VCaP (cell line): ENCODE results near the gene SND1.
A peak's percentile ranks its signal among the peaks of the same experiment; 100 is the strongest.

Source experiments
- H3K27ac ChIP-seq: fragments of 450-650 bp; 2 replicates; pipeline ENCODE4 v1.5.1; 2017
- TF ChIP-seq, protein P1 (sequence below): fragments of 450-650 bp; conservative IDR thresholded peaks from 2 replicates; pipeline ENCODE4 v1.5.1; 2017; ENCODE audit warnings: mild to moderate bottlenecking, moderate library complexity

Gene SND1

GRCh38 chr7:127653396-127653795 is 1.4 kb downstream of the SND1 start:
- TF ChIP-seq, protein P1, sequence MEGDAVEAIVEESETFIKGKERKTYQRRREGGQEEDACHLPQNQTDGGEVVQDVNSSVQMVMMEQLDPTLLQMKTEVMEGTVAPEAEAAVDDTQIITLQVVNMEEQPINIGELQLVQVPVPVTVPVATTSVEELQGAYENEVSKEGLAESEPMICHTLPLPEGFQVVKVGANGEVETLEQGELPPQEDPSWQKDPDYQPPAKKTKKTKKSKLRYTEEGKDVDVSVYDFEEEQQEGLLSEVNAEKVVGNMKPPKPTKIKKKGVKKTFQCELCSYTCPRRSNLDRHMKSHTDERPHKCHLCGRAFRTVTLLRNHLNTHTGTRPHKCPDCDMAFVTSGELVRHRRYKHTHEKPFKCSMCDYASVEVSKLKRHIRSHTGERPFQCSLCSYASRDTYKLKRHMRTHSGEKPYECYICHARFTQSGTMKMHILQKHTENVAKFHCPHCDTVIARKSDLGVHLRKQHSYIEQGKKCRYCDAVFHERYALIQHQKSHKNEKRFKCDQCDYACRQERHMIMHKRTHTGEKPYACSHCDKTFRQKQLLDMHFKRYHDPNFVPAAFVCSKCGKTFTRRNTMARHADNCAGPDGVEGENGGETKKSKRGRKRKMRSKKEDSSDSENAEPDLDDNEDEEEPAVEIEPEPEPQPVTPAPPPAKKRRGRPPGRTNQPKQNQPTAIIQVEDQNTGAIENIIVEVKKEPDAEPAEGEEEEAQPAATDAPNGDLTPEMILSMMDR = no peak
- no peak overlapping the region for H3K27ac ChIP-seq

DNA sequence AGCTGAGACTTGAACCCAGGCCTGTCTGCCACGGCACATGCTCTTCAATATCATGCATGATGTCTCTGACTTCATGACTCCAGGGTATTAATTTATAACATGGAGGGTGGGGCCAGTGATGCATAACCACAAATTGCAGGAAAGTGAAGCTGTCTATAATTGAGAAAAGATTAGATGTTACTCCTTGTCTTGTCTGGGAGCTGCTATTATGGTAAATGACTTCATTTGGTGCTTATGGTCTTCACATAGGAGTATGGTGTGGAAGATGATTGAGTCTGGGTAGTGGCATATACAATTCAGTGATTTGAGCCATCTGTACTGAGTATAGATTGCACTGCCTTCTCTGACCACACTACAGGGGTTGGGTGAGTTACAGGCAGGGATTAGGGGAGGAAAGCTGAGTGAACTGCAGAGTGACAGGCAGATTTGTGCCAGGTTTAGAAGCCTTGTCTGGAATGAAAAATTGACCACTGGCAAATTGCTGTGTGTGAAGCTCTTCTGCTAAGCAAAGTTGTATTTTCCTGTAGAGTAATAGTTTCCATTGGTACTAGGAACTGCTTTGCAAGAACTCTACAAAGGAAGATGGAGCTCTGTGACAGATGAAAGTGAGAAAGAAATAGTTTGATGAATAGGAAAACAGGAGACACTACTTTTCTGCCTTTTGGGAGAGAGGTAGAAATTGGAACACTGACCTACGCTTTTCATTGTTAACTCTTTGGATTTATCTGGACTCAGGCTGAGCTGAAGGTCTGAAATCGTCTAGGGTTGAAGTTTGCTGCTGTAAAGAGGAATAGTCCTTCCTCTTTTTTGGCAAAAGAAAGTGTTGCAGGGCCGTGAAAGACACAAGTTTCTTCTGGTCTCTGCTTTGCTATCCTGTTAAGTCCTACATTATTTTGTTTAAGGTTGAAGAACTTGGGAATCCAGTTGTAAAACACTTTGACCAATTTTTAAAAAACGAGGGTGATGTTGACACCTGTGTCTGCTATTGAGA is 2.7 kb downstream of the SND1 start:
- H3K27ac ChIP-seq = no peak overlapping the region
- TF ChIP-seq, protein P1 = no peak

DNA sequence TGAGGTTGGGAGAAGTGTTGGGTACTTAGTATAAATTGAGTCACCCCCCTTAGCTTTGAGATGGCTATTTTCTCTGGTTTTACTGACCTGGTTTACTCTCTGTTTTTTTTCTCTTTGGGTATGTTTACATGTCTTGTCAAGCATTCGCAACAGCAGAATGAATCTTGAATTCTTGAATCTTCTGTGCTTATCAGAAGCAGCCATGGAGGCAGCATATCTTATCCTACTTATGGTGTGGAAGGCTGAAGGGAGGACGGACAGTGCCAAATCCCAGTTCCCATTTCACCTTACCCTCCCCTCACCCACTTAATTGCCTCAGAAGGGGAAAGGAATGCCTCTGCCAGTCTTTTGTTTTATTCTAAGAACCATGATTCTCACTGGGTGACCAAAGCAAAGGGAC is 3.7 kb downstream of the SND1 start:
- TF ChIP-seq, protein P1 = no peak
- H3K27ac ChIP-seq = no peak overlapping the region

DNA sequence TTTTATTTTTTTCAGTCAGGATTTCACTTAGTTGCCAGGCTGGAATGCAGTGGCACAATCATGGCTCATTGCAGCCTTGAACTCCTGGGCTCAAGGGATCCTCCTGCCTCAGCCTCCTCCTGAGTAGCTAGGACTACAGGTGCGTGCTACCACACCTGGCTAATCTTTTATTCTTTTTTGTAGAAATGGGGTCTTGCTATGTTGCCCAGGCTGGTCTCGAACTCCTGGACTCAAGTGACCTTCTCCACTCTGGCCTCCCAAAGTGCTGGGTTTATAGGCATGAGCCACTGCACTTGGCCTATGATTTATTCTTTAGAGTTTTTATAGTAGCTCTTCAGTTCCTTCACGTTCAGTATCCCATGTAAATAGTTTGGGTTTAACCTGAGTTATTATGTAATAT is 5.5 kb downstream of the SND1 start:
- H3K27ac ChIP-seq = no peak overlapping the region
- TF ChIP-seq, protein P1 = no peak

DNA sequence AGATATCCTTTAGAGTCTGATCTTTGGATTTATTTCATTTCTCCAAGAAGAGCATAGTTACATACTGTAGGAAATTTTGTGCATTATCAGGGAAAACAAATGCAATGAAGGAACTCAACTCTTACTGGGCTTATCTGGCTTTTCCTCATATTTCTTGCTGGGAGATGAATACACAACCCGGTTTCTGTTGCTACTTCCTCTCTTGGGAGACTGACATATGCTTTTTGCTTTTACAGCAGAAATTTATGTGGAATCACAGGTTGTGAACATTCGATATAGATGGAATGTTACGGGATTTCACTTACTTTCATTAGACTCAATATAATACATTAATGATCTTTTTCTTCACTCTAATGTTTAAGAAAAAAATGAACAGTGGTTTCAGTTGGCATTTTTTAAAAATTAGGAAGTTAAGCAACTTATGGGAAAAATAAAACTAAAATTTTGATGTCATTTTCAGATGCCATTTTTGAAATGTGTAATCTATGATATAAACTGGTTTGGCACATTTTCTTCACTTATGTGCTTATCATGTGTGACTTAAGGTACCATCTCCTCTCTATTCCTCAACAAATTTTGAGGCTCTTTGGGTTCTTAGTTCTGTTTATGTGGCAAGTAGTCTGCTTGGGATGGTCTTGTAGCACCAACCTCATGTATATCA is 7.1 kb downstream of the SND1 start:
- H3K27ac ChIP-seq = no peak overlapping the region
- TF ChIP-seq, protein P1 = no peak

- peak overlapping the region; percentile 99 for H3K27ac ChIP-seq
- TF ChIP-seq, protein P1 = no peak
These were observed 13.9 kb downstream of the SND1 start for GRCh38 chr7:127665922-127666321.

DNA sequence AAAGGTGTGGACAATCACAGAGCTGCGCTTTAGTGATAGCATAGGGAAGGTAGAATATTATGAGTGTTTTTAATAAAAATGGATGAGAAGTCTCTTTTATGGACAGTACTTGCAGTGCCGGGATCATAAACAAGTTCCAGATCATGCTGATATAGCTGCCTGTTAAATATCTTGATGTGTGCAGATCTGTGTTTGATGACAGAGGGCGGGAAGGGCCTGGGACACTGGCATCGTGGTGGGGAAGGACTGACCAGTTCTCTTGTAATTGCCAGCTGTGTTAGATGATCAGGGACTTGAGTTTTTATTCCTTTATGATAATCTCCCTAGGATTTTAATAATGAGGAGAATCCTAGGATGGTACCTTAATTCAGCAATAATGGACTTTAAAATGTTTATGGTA is 14.6 kb downstream of the SND1 start:
- H3K27ac ChIP-seq = peak overlapping the region; percentile 99
- TF ChIP-seq, protein P1 = no peak
